H9 (cell line): ENCODE results near the gene LRIG1. TPM values are rescaled to one million over a fixed set of nuclear protein-coding genes. Genes with fewer than 3 reads are reported as not detected.

Experiments used
- DNase-seq: peaks from one replicate; pipeline ENCODE4 v3.0.0-alpha.2; 2017
- H2AFZ ChIP-seq: one replicate; pipeline ENCODE4 v1.6.1; 2013; ENCODE audit warnings: mild to moderate bottlenecking, low read length, control low read depth, moderate library complexity
- H2AK5ac ChIP-seq: 2 replicates; pipeline ENCODE4 v1.6.1; 2013; ENCODE audit warnings: low read length, control low read depth, mixed read lengths; ENCODE audit not compliant: insufficient read length
- H2BK120ac ChIP-seq: one replicate; pipeline ENCODE4 v1.6.1; 2013; ENCODE audit warnings: low read depth, mild to moderate bottlenecking, low read length, control low read depth, inconsistent platforms; ENCODE audit not compliant: poor library complexity, severe bottlenecking
- H2BK12ac ChIP-seq: 2 replicates; pipeline ENCODE4 v1.6.1; 2013; ENCODE audit warnings: low read length, control low read depth, mixed read lengths, low read depth; ENCODE audit not compliant: insufficient read length
- H2BK15ac ChIP-seq: 2 replicates; pipeline ENCODE4 v1.6.1; 2013; ENCODE audit warnings: low read depth, low read length, control low read depth
- H2BK20ac ChIP-seq: one replicate; pipeline ENCODE4 v1.6.1; 2013; ENCODE audit warnings: low read depth, mild to moderate bottlenecking, low read length, control low read depth, inconsistent platforms; ENCODE audit not compliant: poor library complexity, severe bottlenecking
- H2BK5ac ChIP-seq: 2 replicates; pipeline ENCODE4 v1.6.1; 2013; ENCODE audit warnings: low read length, control low read depth, mixed read lengths; ENCODE audit not compliant: insufficient read length
- H3K14ac ChIP-seq: 2 replicates; pipeline ENCODE4 v1.6.1; 2013; ENCODE audit warnings: low read length, control low read depth; ENCODE audit not compliant: insufficient read depth
- H3K18ac ChIP-seq: 2 replicates; pipeline ENCODE4 v1.6.1; 2013; ENCODE audit warnings: low read depth, mild to moderate bottlenecking, mixed read lengths, low read length, control low read depth; ENCODE audit not compliant: insufficient read length
- H3K23ac ChIP-seq: 2 replicates; pipeline ENCODE4 v1.6.1; 2013; ENCODE audit warnings: low read length, control low read depth, mixed read lengths, low read depth; ENCODE audit not compliant: insufficient read length
- H3K23me2 ChIP-seq: 2 replicates; pipeline ENCODE4 v1.6.1; 2013; ENCODE audit warnings: low read depth, mild to moderate bottlenecking, mixed read lengths, low read length, control low read depth; ENCODE audit not compliant: insufficient read length, poor library complexity, severe bottlenecking
- H3K27ac ChIP-seq: 2 replicates; pipeline ENCODE4 v1.5.1; 2013; ENCODE audit warnings: low read length, control low read depth, mixed read lengths, low read depth; ENCODE audit not compliant: insufficient read length
- H3K27me3 ChIP-seq: 2 replicates; pipeline ENCODE4 v1.6.1; 2013; ENCODE audit warnings: low read length, control low read depth, inconsistent platforms; ENCODE audit not compliant: insufficient read depth
- H3K4ac ChIP-seq: 2 replicates; pipeline ENCODE4 v1.6.1; 2013; ENCODE audit warnings: low read depth, mild to moderate bottlenecking, control low read depth, inconsistent platforms, low read length, moderate library complexity
- H3K4me1 ChIP-seq: 2 replicates; pipeline ENCODE4 v1.6.1; 2013; ENCODE audit warnings: low read length, control low read depth, inconsistent platforms; ENCODE audit not compliant: insufficient read depth
- H3K4me2 ChIP-seq: 2 replicates; pipeline ENCODE4 v1.6.1; 2013; ENCODE audit warnings: low read length, control low read depth, mixed read lengths; ENCODE audit not compliant: insufficient read length, insufficient read depth
- H3K56ac ChIP-seq: 2 replicates; pipeline ENCODE4 v1.6.1; 2013; ENCODE audit warnings: low read depth, mild to moderate bottlenecking, mixed read lengths, low read length, control low read depth; ENCODE audit not compliant: insufficient read length
- H3K79me1 ChIP-seq: 2 replicates; pipeline ENCODE4 v1.6.1; 2013; ENCODE audit warnings: low read depth, mild to moderate bottlenecking, moderate library complexity, low read length, control low read depth, inconsistent platforms; ENCODE audit not compliant: insufficient read depth, poor library complexity, severe bottlenecking
- H3K79me2 ChIP-seq: 2 replicates; pipeline ENCODE4 v1.6.1; 2013; ENCODE audit warnings: low read length, control low read depth, inconsistent platforms; ENCODE audit not compliant: insufficient read depth
- H3K9ac ChIP-seq: 2 replicates; pipeline ENCODE4 v1.6.1; 2013; ENCODE audit warnings: low read length, control low read depth, mixed read lengths; ENCODE audit not compliant: insufficient read length; ENCODE audit errors: extremely low read depth
- H3K9me3 ChIP-seq: one replicate; pipeline ENCODE4 v1.6.1; 2013; ENCODE audit warnings: low read depth, low read length, inconsistent platforms; ENCODE audit not compliant: control insufficient read depth
- H3T11ph ChIP-seq: one replicate; pipeline ENCODE4 v1.6.1; 2013; ENCODE audit warnings: mild to moderate bottlenecking, low read length, control low read depth, inconsistent platforms
- H4K20me1 ChIP-seq: one replicate; pipeline ENCODE4 v1.6.1; 2013; ENCODE audit not compliant: control insufficient read depth, insufficient read length, insufficient read depth
- H4K5ac ChIP-seq: 2 replicates; pipeline ENCODE4 v1.6.1; 2013; ENCODE audit warnings: low read depth, mild to moderate bottlenecking, mixed read lengths, low read length, control low read depth; ENCODE audit not compliant: insufficient read length
- H4K8ac ChIP-seq: replicated peaks from 2 replicates; pipeline ENCODE4 v1.6.1; 2013; ENCODE audit warnings: low read length, control low read depth, mixed read lengths, low read depth; ENCODE audit not compliant: insufficient read length
- H4K91ac ChIP-seq: 2 replicates; pipeline ENCODE4 v1.6.1; 2013; ENCODE audit warnings: low read depth, mild to moderate bottlenecking, moderate library complexity, mixed read lengths, low read length, control low read depth; ENCODE audit not compliant: insufficient read length
- H3K27ac Mint-ChIP-seq, 3 experiments: 2 replicates in 2 of 3; 3 replicates in 1 of 3; pipeline ENCODE4 v1.8.0; 2020 to 2021; ENCODE audit warnings: mixed read lengths in 3 of 3, mild to moderate bottlenecking in 1 of 3, moderate library complexity in 1 of 3
- H3K27me3 Mint-ChIP-seq: 2 replicates; pipeline ENCODE4 v1.8.0; 2021; ENCODE audit warnings: low read depth, mild to moderate bottlenecking, moderate library complexity, mixed read lengths
- H3K36me3 Mint-ChIP-seq, 3 experiments: 2 replicates in 2 of 3; 3 replicates in 1 of 3; pipeline ENCODE4 v1.8.0; 2020 to 2021; ENCODE audit warnings: low read depth in 3 of 3, mixed read lengths in 3 of 3; ENCODE audit not compliant: insufficient read depth in 1 of 3
- H3K4me1 Mint-ChIP-seq, 2 experiments: 2 replicates each; pipeline ENCODE4 v1.8.0; 2020; ENCODE audit warnings: mixed read lengths in 2 of 2
- H3K4me3 Mint-ChIP-seq, 2 experiments: 2 replicates in 1 of 2; 3 replicates in 1 of 2; pipeline ENCODE4 v1.8.0; 2020 to 2021; ENCODE audit warnings: mild to moderate bottlenecking in 2 of 2, mixed read lengths in 2 of 2, moderate library complexity in 1 of 2
- H3K9me3 Mint-ChIP-seq, 2 experiments: 2 replicates in 1 of 2; 3 replicates in 1 of 2; pipeline ENCODE4 v1.8.0; 2020; ENCODE audit warnings: mild to moderate bottlenecking in 2 of 2, mixed read lengths in 2 of 2, moderate library complexity in 1 of 2
- CTCF ChIP-seq: fragments of 200-600 bp; sonication (generic); conservative IDR thresholded peaks from 3 replicates; pipeline ENCODE4 v1.8.0; 2021; ENCODE audit warnings: antibody characterized with exemption, mild to moderate bottlenecking
- WGBS: extraction: QIAGEN DNeasy Blood & Tissue Kit; methylation state at CpG from one replicate; pipeline ENCODE4 v1.1.7; 2013; ENCODE audit warnings: missing lambda C conversion rate, low lambda C conversion rate, mixed read lengths; ENCODE audit not compliant: insufficient read length; ENCODE audit errors: extremely low coverage; 5-methylcytosine and 5-hydroxymethylcytosine counted together
- total RNA-seq: library from RNA; stranded (reverse); gene quantifications from 2 replicates; pipeline ENCODE4 v1.2.1, GENCODE V29; 2021

The LRIG1 gene
- total RNA-seq, 1 experiment from 2014 or later: 70.3 TPM

- H3K23me2 ChIP-seq: no peaks in the 10 kb centered on the region
Observed at GRCh38 chr3:66544619-66545429, 44.0 kb upstream of the LRIG1 start.

More at GRCh38 chr3:66544619-66545429, 44.0 kb upstream of the LRIG1 start:
- no peak overlapping the region for H3K9ac ChIP-seq
- no peak overlapping the region for H3K14ac ChIP-seq
- no peak overlapping the region for H2BK12ac ChIP-seq
- no peak overlapping the region for H2BK5ac ChIP-seq
- H2BK15ac ChIP-seq: no peak overlapping the region
- no peak overlapping the region for H2AFZ ChIP-seq
- H2BK120ac ChIP-seq: no peak overlapping the region
- no peak overlapping the region for H3K18ac ChIP-seq
- H3K27ac ChIP-seq: no peak overlapping the region
- no peak for TF ChIP-seq CTCF
- no peaks in the 10 kb centered on the region for H3K79me1 ChIP-seq
- H4K20me1 ChIP-seq: no peaks in the 10 kb centered on the region
- H2BK20ac ChIP-seq: no peak overlapping the region
- H3K4ac ChIP-seq: no peak overlapping the region
- H3K27me3 ChIP-seq: no peaks in the 10 kb centered on the region
- no peak overlapping the region for H3K4me3 Mint-ChIP-seq
- WGBS: no CpG with 5 or more reads among the region's 43 CpGs
- H3K23ac ChIP-seq: no peak overlapping the region
- H3K9me3 Mint-ChIP-seq: peaks cover 8 to 11% of the 10 kb centered on the region in 2 experiments; a peak in 3 of 5 replicates
- H3K9me3 ChIP-seq: no peaks in the 10 kb centered on the region
- no peak overlapping the region for H3T11ph ChIP-seq
- no peak overlapping the region for H3K56ac ChIP-seq
- no peak for DNase-seq
- H3K27me3 Mint-ChIP-seq: no peaks in the 10 kb centered on the region; the same call in none of the 2 replicates
- no peak overlapping the region for H2AK5ac ChIP-seq
- H3K79me2 ChIP-seq: no peaks in the 10 kb centered on the region
- no peak overlapping the region for H4K91ac ChIP-seq
- H4K8ac ChIP-seq: no peak overlapping the region
- peaks cover 10 to 12% of the 10 kb centered on the region in 2 experiments for H3K4me1 Mint-ChIP-seq
- no peak overlapping the region for H4K5ac ChIP-seq
- no peak overlapping the region for H3K27ac Mint-ChIP-seq
- H3K36me3 Mint-ChIP-seq: peaks cover 0 to 8% (median 8%) of the 10 kb centered on the region in 3 experiments; a peak in 5 of 7 replicates
- H3K4me1 ChIP-seq: no peaks in the 10 kb centered on the region
- H3K4me2 ChIP-seq: no peak overlapping the region
